ENCODE data around the gene CCDC177. TPM values are rescaled to one million over a fixed set of nuclear protein-coding genes. Genes with fewer than 3 reads are reported as not detected.
A peak's percentile ranks its signal among the peaks of the same experiment; 100 is the strongest.

CCDC177 gene
- total and polyA plus RNA-seq, 8 donors, result 0.03 to 0.25 (median 0.18) TPM; not detected in 5

DNA sequence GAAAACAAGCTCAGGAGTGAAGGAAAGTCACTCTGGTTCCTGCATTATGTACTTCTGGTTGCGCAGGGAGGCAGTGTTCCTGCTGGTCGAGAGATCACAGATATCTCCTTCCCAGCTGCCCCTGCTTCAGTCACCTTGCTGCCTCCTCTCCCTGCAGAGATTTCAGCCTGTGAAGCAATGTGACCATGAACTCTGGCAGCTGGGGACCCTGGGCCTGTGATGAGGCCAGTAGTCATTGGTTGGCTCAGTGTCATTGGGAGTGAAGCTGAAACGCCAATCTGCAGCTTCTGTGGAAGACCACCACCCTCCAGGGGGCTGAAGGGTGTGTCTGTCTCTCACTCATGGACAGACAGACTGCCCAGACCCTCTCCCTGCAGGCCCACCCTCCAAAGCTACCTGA lies 45.1 kb downstream of the CCDC177 start:
- intact Hi-C loops (cut with DNase I; ENCODE audit: low total_unique reads), result no loop called here
- no peaks in the 10 kb centered on the region for H3K9me3 ChIP-seq
- 71 to 97% (median 86%) methylated on average over 3 of the region's 3 CpGs for WGBS, 5 donors
- no peak overlapping the region for H3K4me3 ChIP-seq
- no peaks in the 10 kb centered on the region for H3K36me3 ChIP-seq
- H3K4me1 ChIP-seq, result peaks cover 0 to 10% (median 2%) of the 10 kb centered on the region in 4 donors
- TF ChIP-seq POLR2AphosphoS5 (IDR thresholded peaks at IDR 0.05), result no peak
- TF ChIP-seq, protein P1, sequence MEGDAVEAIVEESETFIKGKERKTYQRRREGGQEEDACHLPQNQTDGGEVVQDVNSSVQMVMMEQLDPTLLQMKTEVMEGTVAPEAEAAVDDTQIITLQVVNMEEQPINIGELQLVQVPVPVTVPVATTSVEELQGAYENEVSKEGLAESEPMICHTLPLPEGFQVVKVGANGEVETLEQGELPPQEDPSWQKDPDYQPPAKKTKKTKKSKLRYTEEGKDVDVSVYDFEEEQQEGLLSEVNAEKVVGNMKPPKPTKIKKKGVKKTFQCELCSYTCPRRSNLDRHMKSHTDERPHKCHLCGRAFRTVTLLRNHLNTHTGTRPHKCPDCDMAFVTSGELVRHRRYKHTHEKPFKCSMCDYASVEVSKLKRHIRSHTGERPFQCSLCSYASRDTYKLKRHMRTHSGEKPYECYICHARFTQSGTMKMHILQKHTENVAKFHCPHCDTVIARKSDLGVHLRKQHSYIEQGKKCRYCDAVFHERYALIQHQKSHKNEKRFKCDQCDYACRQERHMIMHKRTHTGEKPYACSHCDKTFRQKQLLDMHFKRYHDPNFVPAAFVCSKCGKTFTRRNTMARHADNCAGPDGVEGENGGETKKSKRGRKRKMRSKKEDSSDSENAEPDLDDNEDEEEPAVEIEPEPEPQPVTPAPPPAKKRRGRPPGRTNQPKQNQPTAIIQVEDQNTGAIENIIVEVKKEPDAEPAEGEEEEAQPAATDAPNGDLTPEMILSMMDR (IDR thresholded peaks at IDR 0.05), result no peak
- TF ChIP-seq POLR2A (IDR thresholded peaks at IDR 0.05), result no peak
- TF ChIP-seq EP300 (IDR thresholded peaks at IDR 0.05), result no peak
- peak in 1 of 2 donors; percentile 29 for DNase-seq
- no peak overlapping the region for H3K27ac ChIP-seq
- H3K27me3 ChIP-seq, result peaks cover 0 to 38% (median 0%) of the 10 kb centered on the region in 3 donors

DNA sequence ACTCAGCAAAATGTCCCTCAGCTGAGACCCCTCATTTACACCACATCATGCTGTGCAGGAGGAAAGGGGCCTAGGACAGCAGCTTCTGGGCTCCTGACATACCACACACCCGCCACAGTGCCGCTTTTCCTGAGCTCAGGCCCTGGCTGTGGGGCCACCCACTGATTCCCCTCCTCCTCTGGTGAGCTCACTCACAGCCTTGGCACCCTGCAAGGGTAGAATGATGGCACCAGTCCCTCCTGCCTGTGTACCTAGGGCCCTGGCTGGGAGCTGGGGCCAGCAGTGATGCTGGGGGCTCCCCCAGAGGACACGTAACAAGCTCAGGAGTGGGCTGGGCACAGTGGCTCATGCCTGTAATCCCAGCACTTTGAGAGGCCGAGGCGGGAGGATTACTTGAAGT lies 45.7 kb downstream of the CCDC177 start:
- no peak for DNase-seq
- peaks cover 0 to 10% (median 2%) of the 10 kb centered on the region in 4 donors for H3K4me1 ChIP-seq
- WGBS, 5 donors, result 87 to 97% (median 92%) methylated on average over 5 of the region's 5 CpGs
- no peaks in the 10 kb centered on the region for H3K36me3 ChIP-seq
- intact Hi-C loops (cut with DNase I; ENCODE audit: low total_unique reads), result no loop called here
- H3K27me3 ChIP-seq, result peaks cover 0 to 37% (median 0%) of the 10 kb centered on the region in 3 donors
- no peak overlapping the region for H3K27ac ChIP-seq
- no peaks in the 10 kb centered on the region for H3K9me3 ChIP-seq
- TF ChIP-seq, protein P1 (IDR thresholded peaks at IDR 0.05), result no peak
- TF ChIP-seq POLR2AphosphoS5 (IDR thresholded peaks at IDR 0.05) (no peak), POLR2A (IDR thresholded peaks at IDR 0.05) (no peak), EP300 (IDR thresholded peaks at IDR 0.05) (no peak)
- no peak overlapping the region for H3K4me3 ChIP-seq

DNA sequence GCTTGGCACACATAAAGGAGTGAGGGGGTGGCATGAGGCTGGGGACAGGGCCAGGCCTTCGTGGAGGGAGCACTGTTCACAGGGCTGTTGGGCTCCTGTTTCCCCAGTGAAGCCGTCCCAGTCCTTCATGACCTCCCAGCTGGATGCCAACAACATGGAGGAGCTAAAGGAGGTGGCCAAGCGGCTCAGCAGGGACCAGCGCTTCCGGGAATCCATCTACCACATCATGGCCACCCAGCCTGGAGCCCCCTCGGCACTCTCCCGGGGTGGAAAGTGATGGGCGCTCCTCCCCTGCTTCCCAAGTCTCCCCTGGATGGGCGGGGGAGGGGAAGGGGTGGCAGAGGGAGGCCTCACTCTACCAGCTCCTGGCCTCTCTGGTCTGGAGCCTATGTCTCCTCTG lies 46.5 kb downstream of the CCDC177 start:
- TF ChIP-seq POLR2AphosphoS5 (IDR thresholded peaks at IDR 0.05) (no peak), EP300 (IDR thresholded peaks at IDR 0.05) (no peak), POLR2A (IDR thresholded peaks at IDR 0.05) (no peak)
- TF ChIP-seq, protein P1 (IDR thresholded peaks at IDR 0.05), result no peak
- intact Hi-C loops (cut with DNase I; ENCODE audit: low total_unique reads), result no loop called here
- Histone ChIP-seq H3K4me1 (peaks cover 0 to 10% (median 2%) of the 10 kb centered on the region in 4 donors), H3K27ac (no peak overlapping the region), H3K4me3 (no peak overlapping the region), H3K36me3 (no peaks in the 10 kb centered on the region), H3K9me3 (no peaks in the 10 kb centered on the region), H3K27me3 (peaks cover 0 to 37% (median 0%) of the 10 kb centered on the region in 3 donors)
- WGBS, 5 donors, result 78 to 93% (median 87%) methylated on average over 3 to 9 of the region's 9 CpGs
- no peak for DNase-seq

DNA sequence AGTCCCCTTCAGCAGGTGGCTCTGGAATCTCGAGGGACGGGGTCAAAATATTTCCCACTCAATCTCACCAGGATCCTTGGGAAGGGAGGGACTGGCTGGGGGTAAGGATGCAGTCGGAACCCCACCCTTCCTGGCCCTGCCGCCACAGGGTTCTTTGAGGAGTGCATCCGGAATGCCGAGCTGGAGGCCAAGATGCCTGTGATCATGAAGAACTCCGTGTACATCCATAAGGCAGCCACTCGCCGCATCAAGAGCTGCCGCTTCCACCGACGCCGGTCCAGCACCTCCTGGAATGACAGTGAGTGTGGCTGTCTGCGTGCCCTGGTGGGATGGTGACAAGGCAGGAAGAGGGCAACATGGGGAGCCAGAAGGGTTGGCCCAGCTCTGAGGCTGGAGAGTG lies 47.0 kb downstream of the CCDC177 start:
- Histone ChIP-seq H3K36me3 (no peaks in the 10 kb centered on the region), H3K27ac (no peak overlapping the region), H3K4me3 (no peak overlapping the region), H3K9me3 (no peaks in the 10 kb centered on the region), H3K4me1 (peaks cover 0 to 6% (median 2%) of the 10 kb centered on the region in 4 donors), H3K27me3 (peaks cover 0 to 41% (median 0%) of the 10 kb centered on the region in 3 donors)
- no peak for DNase-seq
- intact Hi-C loops (cut with DNase I; ENCODE audit: low total_unique reads), result no loop called here
- TF ChIP-seq, protein P1 (IDR thresholded peaks at IDR 0.05), result no peak
- TF ChIP-seq EP300 (IDR thresholded peaks at IDR 0.05) (no peak), POLR2A (IDR thresholded peaks at IDR 0.05) (no peak), POLR2AphosphoS5 (IDR thresholded peaks at IDR 0.05) (no peak)
- 80 to 94% (median 92%) methylated on average over 8 to 14 of the region's 14 CpGs for WGBS, 5 donors

All from stomach (tissue), 9 donors.